ENCODE results near the gene NACC2.
"Not testable (repeated sequence)": the region's sequence is repeated elsewhere in the genome, so short reads cannot be mapped to it uniquely, and the experiment has no call there.

The NACC2 gene

DNA sequence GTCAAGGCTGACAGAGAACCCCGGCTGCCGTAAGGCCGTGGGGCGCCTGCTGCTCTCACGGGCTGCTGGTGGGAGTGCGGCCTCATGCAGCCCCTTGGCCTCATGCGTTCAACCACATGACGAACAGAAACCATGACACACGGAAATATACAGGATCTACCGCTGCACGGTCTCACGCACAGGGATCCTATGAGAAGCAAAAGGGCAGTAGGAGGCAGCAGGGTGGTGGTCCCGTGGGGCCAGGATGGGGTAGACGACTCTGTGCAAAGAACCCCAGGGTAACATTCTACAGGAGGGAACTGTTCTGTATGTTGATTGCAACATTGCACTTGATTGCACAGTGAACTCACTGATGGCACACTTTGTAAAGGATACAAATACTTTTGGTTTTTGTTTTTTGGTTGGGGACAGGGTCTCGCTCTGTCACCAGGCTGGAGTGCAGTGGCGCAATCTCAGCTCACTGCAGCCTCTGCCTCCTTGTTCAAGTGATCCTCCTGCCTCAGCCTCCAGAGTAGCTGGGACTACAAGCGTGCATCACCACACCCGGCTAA is 51.6 kb downstream of the NACC2 start:
- DNase-seq (ENCODE audit: extremely low read depth, insufficient read length) = no peak
- no peak overlapping the region for H3K4me3 ChIP-seq (replicated peaks; ENCODE audit: low read depth, low read length)
- TF ChIP-seq, protein P1, sequence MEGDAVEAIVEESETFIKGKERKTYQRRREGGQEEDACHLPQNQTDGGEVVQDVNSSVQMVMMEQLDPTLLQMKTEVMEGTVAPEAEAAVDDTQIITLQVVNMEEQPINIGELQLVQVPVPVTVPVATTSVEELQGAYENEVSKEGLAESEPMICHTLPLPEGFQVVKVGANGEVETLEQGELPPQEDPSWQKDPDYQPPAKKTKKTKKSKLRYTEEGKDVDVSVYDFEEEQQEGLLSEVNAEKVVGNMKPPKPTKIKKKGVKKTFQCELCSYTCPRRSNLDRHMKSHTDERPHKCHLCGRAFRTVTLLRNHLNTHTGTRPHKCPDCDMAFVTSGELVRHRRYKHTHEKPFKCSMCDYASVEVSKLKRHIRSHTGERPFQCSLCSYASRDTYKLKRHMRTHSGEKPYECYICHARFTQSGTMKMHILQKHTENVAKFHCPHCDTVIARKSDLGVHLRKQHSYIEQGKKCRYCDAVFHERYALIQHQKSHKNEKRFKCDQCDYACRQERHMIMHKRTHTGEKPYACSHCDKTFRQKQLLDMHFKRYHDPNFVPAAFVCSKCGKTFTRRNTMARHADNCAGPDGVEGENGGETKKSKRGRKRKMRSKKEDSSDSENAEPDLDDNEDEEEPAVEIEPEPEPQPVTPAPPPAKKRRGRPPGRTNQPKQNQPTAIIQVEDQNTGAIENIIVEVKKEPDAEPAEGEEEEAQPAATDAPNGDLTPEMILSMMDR (IDR thresholded peaks at IDR 0.05; ENCODE audit: insufficient read depth, low read length, poor library complexity, severe bottlenecking) = no peak
- H3K27me3 ChIP-seq (replicated peaks; ENCODE audit: control insufficient read depth, insufficient read depth, low read length) = no peaks in the 10 kb centered on the region
- no peaks in the 10 kb centered on the region for H3K36me3 ChIP-seq (ENCODE audit: control insufficient read depth, insufficient read depth, low read length)

DNA sequence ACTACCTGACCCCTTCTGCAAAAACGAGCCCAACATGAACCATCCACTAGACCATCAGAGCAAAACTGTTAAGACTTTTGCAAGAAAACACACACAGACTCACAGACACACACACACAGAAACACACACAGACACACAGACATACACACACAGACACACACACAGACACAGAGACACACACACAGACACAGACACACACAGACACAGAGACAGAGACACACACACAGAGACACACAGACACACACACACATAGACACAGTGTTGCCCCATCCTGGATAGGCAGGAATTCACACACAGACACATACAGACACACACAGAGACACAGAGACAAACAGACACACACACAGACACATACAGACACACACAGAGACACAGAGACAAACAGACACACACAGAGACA is 52.5 kb downstream of the NACC2 start:
- H3K4me3 ChIP-seq (replicated peaks; ENCODE audit: low read depth, low read length) = no peak overlapping the region
- no peaks in the 10 kb centered on the region for H3K27me3 ChIP-seq (replicated peaks; ENCODE audit: control insufficient read depth, insufficient read depth, low read length)
- TF ChIP-seq, protein P1 (IDR thresholded peaks at IDR 0.05; ENCODE audit: insufficient read depth, low read length, poor library complexity, severe bottlenecking) = no peak
- no peaks in the 10 kb centered on the region for H3K36me3 ChIP-seq (ENCODE audit: control insufficient read depth, insufficient read depth, low read length)
- DNase-seq (ENCODE audit: extremely low read depth, insufficient read length) = no peak

DNA sequence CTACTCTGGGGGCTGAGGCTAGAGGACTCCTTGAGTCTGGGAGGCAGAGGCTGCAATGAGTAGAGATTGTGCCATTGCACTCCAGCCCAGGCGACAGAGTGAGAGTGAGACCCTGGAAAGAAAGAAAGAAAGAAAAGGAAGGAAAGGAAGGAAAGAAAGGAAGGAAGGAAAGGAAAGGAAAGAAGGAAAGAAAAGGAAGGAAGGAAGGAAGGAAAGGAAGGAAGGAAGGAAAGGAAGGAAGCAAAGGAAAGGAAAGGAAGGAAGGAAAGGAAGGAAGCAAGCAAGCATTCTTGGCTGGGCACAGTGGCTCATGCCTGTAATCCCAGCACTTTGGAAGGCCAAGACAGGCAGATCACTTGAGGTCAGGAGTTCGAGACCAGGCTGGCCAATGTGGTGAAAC is 54.2 kb downstream of the NACC2 start:
- not testable (repeated sequence) for H3K4me3 ChIP-seq (replicated peaks; ENCODE audit: low read depth, low read length); DNase-seq (ENCODE audit: extremely low read depth, insufficient read length); H3K36me3 ChIP-seq (ENCODE audit: control insufficient read depth, insufficient read depth, low read length); H3K27me3 ChIP-seq (replicated peaks; ENCODE audit: control insufficient read depth, insufficient read depth, low read length)

DNA sequence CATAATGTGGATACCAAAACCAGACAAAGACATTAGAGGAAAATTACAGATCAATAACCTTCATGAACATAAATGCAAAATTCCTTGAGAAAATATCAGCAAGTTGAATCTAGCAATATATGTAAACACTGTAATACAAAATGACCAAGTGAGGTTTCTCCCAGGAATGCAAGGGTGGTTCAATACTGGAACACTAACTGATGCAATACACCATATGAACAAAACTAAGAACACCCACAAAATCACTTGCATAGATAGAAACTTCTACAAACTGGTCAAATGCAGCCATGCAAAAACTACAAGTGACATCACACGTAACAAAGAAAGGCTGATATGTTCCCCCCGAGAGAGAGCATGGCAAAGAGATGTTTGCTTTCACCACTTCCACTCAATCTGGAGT is 55.6 kb downstream of the NACC2 start:
- Histone ChIP-seq H3K27me3 (replicated peaks; ENCODE audit: control insufficient read depth, insufficient read depth, low read length) (no peaks in the 10 kb centered on the region), H3K4me3 (replicated peaks; ENCODE audit: low read depth, low read length) (no peak overlapping the region), H3K36me3 (ENCODE audit: control insufficient read depth, insufficient read depth, low read length) (no peaks in the 10 kb centered on the region)
- DNase-seq (ENCODE audit: extremely low read depth, insufficient read length) = no peak
- TF ChIP-seq, protein P1 (IDR thresholded peaks at IDR 0.05; ENCODE audit: insufficient read depth, low read length, poor library complexity, severe bottlenecking) = no peak

DNA sequence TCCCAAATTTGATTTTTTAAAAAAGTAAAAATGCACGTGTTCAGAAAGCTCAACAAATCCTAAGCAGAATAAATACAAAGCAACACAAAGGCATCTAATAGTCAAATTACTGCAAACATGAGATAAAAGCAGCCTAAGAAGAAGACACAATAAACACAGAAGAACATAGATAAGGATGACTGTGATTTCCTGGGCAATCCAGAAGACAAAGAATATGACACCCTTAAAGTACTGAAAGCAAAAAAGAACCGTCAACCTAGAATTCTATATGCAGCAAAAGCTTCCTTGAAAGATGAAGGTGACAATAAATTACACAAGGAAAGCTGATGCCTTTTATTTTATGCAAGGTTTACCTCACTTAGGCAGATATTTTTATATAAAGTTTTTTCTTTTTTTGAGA is 58.2 kb downstream of the NACC2 start:
- Histone ChIP-seq H3K36me3 (ENCODE audit: control insufficient read depth, insufficient read depth, low read length) (no peaks in the 10 kb centered on the region), H3K4me3 (replicated peaks; ENCODE audit: low read depth, low read length) (no peak overlapping the region), H3K27me3 (replicated peaks; ENCODE audit: control insufficient read depth, insufficient read depth, low read length) (no peaks in the 10 kb centered on the region)
- TF ChIP-seq, protein P1 (IDR thresholded peaks at IDR 0.05; ENCODE audit: insufficient read depth, low read length, poor library complexity, severe bottlenecking) = no peak
- DNase-seq (ENCODE audit: extremely low read depth, insufficient read length) = no peak

DNA sequence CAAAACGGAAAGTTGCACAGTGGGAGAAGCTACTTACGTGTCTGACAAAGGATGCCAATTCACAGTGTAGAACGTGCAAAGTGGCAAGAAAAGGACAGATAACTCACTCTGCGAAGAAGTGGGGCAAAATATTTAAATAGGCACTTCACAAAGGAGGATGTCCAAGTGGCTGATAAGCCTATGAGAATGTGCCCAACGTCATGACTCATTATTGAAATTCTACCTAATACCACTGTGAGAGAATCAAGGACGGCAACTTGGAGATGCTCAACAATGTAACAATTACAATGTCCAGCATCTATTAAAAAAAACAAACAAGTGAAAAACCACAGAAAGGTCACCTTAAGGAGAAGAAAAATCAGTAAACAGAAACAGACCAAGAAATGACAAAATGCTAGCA is 59.0 kb downstream of the NACC2 start:
- no peak for DNase-seq (ENCODE audit: extremely low read depth, insufficient read length)
- no peaks in the 10 kb centered on the region for H3K36me3 ChIP-seq (ENCODE audit: control insufficient read depth, insufficient read depth, low read length)
- H3K4me3 ChIP-seq (replicated peaks; ENCODE audit: low read depth, low read length) = no peak overlapping the region
- H3K27me3 ChIP-seq (replicated peaks; ENCODE audit: control insufficient read depth, insufficient read depth, low read length) = no peaks in the 10 kb centered on the region
- TF ChIP-seq, protein P1 (IDR thresholded peaks at IDR 0.05; ENCODE audit: insufficient read depth, low read length, poor library complexity, severe bottlenecking) = no peak

Data from GM06990 (cell line).